HepG2 (cell line): ENCODE results near the gene ZNF780B. TPM values are rescaled to one million over a fixed set of nuclear protein-coding genes. Genes with fewer than 3 reads are reported as not detected.

ENCODE experiments used
- KAT7 ChIP-seq: IDR thresholded peaks from 2 replicates; pipeline ENCODE4 v1.6.1; 2018; ENCODE audit warnings: borderline replicate concordance, missing compliant biosample characterization
- KDM3A ChIP-seq: IDR thresholded peaks from 2 replicates; pipeline ENCODE4 v1.6.1; 2018; ENCODE audit warnings: low read depth, missing compliant biosample characterization
- MED13 ChIP-seq: sonication (generic); formaldehyde crosslinking; IDR thresholded peaks from 2 replicates; pipeline ENCODE4 v1.5.0; 2020; ENCODE audit warnings: missing genetic modification reagents
- MEIS2 ChIP-seq: sonication (generic); formaldehyde crosslinking; IDR thresholded peaks from 2 replicates; pipeline ENCODE4 v1.9.0; 2021; ENCODE audit warnings: mild to moderate bottlenecking, missing genetic modification reagents
- POLR2A ChIP-seq, 2 experiments: IDR thresholded peaks; 2 replicates each; pipeline ENCODE4 v1.6.1; 2011; ENCODE audit warnings: low read depth in 2 of 2, low read length in 2 of 2, mild to moderate bottlenecking in 1 of 2, moderate library complexity in 1 of 2; ENCODE audit not compliant: insufficient read depth in 1 of 2
- SALL1 ChIP-seq: sonication (generic); formaldehyde crosslinking; IDR thresholded peaks from 2 replicates; pipeline ENCODE4 v1.8.0; 2022; ENCODE audit warnings: mild to moderate bottlenecking, missing genetic modification reagents
- ZFYVE20 ChIP-seq: sonication (generic); formaldehyde crosslinking; IDR thresholded peaks from 2 replicates; pipeline ENCODE4 v1.8.0; 2023; ENCODE audit warnings: low read depth, mild to moderate bottlenecking, moderate library complexity, missing genetic modification reagents, borderline replicate concordance
- ZNF10 ChIP-seq: sonication (generic); formaldehyde crosslinking; IDR thresholded peaks from 2 replicates; pipeline ENCODE4 v1.4.0; 2020; ENCODE audit warnings: mild to moderate bottlenecking, low read depth, missing genetic modification reagents, borderline replicate concordance
- ZNF407 ChIP-seq: sonication (generic); formaldehyde crosslinking; IDR thresholded peaks from one replicate; pipeline ENCODE4 v1.5.1; 2020; ENCODE audit warnings: mild to moderate bottlenecking, missing genetic modification reagents; ENCODE audit errors: not compliant biosample characterization
- ZNF496 ChIP-seq: sonication (generic); formaldehyde crosslinking; IDR thresholded peaks from 2 replicates; pipeline ENCODE4 v1.8.1; 2023; ENCODE audit warnings: mild to moderate bottlenecking, moderate library complexity, missing genetic modification reagents; ENCODE audit not compliant: insufficient replicate concordance
- ZNF619 ChIP-seq: sonication (generic); formaldehyde crosslinking; IDR thresholded peaks from 2 replicates; pipeline ENCODE4 v1.4.0; 2020; ENCODE audit warnings: mild to moderate bottlenecking, missing genetic modification reagents
- ZNF83 ChIP-seq: sonication (generic); formaldehyde crosslinking; IDR thresholded peaks from 2 replicates; pipeline ENCODE4 v1.4.0; 2020; ENCODE audit warnings: missing genetic modification reagents, mild to moderate bottlenecking, borderline replicate concordance
- ZSCAN12 ChIP-seq: sonication (generic); formaldehyde crosslinking; IDR thresholded peaks from 2 replicates; pipeline ENCODE4 v1.9.0; 2021; ENCODE audit warnings: mild to moderate bottlenecking, missing genetic modification reagents
- polyA plus RNA-seq, 8 experiments: library from polyadenylated mRNA; depleted of rRNA in 3 of 8; stranded (reverse) in 7 of 8; unstranded in 1 of 8; fragments of >200 nt; fragmentation: Illumina TruSeq in 4 of 8; extraction: Trizol in 4 of 8; gene quantifications; 2 replicates each; pipeline versions ENCODE4 v1.2.1 to v1.2.3, GENCODE V29; 2011 to 2016; ENCODE audit warnings: low read depth in 4 of 8, missing spikeins in 1 of 8, mixed read lengths in 1 of 8; ENCODE audit not compliant: insufficient read depth in 1 of 8
- total RNA-seq, 5 experiments: library from RNA; depleted of rRNA; stranded (reverse); fragments of >200 nt; fragmentation: Illumina TruSeq; extraction: Trizol; gene quantifications; 2 replicates each; pipeline ENCODE4 v1.2.3, GENCODE V29; 2016; ENCODE audit warnings: low read depth in 1 of 5
- TF ChIP-seq, protein P1 (sequence below): sonication (generic); formaldehyde crosslinking; IDR thresholded peaks from 2 replicates; pipeline ENCODE4 v1.8.0; 2022; ENCODE audit warnings: missing genetic modification reagents, mild to moderate bottlenecking, inconsistent platforms, borderline replicate concordance
- TF ChIP-seq, protein P2 (sequence below): sonication (generic); formaldehyde crosslinking; IDR thresholded peaks from 2 replicates; pipeline ENCODE4 v1.4.0; 2020; ENCODE audit warnings: missing genetic modification reagents, low read depth, mild to moderate bottlenecking, borderline replicate concordance
- TF ChIP-seq, protein P3 (sequence below): sonication (generic); formaldehyde crosslinking; IDR thresholded peaks from 2 replicates; pipeline ENCODE4 v1.8.0; 2022; ENCODE audit warnings: mild to moderate bottlenecking, missing genetic modification reagents, borderline replicate concordance

The ZNF780B gene
- total and polyA plus RNA-seq, 2 of the 13 experiments (the other 11 are each of a cell fraction or from before 2014, with no cell fraction given) = 6.6 to 21.9 TPM

GRCh38 chr19:39996811-39997637, 59.0 kb downstream of the ZNF780B start, which contains the start of gene ZNF546 (continued):
- TF ChIP-seq ZNF407 (no peak), ZNF619 (CRISPR knock-in tag) (no peak; the same call in 1 of the 2 replicates), ZNF83 (CRISPR knock-in tag) (no peak), KDM3A (0 out of 2 replicates have a peak, but pooled peaks have one; percentile 55), ZNF496 (no peak), SALL1 (CRISPR knock-in tag) (peak; percentile 66), KAT7 (CRISPR knock-in tag) (peak; percentile 30; the same call in 1 of the 2 replicates), ZSCAN12 (CRISPR knock-in tag) (0 out of 2 replicates have a peak, but pooled peaks have one; percentile 64), ZNF10 (CRISPR knock-in tag) (no peak), MED13 (no peak), MEIS2 (no peak; the same call in 1 of the 2 replicates), POLR2A (IDR thresholded peaks at IDR 0.05; ENCODE audit: insufficient read depth in 1 of 2, low read depth in 2 of 2, low read length in 2 of 2) (peak; percentile 58 to 89), ZFYVE20 (CRISPR knock-in tag) (no peak)
- TF ChIP-seq, protein P1, sequence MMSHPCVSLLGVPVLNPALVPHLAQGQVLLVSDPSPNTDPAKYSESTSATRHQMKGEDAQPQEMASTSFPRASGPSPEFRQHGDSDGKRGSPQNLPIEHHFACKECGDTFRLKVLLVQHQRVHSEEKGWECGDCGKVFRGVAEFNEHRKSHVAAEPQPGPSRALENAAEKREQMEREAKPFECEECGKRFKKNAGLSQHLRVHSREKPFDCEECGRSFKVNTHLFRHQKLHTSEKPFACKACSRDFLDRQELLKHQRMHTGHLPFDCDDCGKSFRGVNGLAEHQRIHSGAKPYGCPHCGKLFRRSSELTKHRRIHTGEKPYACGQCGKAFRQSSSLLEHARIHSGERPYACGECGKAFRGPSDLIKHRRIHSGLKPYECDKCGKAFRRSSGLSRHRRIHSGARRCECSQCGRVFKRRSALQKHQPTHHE = peak; percentile 84; the same call in 1 of the 2 replicates
- TF ChIP-seq, protein P2, sequence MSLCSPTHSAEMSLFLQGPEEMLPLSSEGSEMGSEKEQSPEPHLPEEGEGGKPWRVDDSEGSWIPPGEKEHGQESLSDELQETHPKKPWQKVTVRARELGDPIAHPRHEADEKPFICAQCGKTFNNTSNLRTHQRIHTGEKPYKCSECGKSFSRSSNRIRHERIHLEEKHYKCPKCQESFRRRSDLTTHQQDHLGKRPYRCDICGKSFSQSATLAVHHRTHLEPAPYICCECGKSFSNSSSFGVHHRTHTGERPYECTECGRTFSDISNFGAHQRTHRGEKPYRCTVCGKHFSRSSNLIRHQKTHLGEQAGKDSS (CRISPR knock-in tag) = peak; percentile 66; the same call in 1 of the 2 replicates
- TF ChIP-seq, protein P3, sequence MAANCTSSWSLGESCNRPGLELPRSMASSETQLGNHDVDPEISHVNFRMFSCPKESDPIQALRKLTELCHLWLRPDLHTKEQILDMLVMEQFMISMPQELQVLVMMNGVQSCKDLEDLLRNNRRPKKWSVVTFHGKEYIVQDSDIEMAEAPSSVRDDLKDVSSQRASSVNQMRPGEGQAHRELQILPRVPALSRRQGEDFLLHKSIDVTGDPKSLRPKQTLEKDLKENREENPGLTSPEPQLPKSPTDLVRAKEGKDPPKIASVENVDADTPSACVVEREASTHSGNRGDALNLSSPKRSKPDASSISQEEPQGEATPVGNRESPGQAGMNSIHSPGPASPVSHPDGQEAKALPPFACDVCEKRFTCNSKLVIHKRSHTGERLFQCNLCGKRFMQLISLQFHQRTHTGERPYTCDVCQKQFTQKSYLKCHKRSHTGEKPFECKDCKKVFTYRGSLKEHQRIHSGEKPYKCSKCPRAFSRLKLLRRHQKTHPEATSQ (CRISPR knock-in tag) = peak; percentile 38; the same call in 1 of the 2 replicates
